Lower lobe of right lung (tissue), 2 donors: ENCODE results near the gene NFU1. TPM values are rescaled to one million over a fixed set of nuclear protein-coding genes. Genes with fewer than 3 reads are reported as not detected.

Experiments used
- ATAC-seq, 2 donors: fragments of 200-7000 bp; cut with Tn5 transposase; one replicate each; pipeline ENCODE4 v1.9.1; 2020 to 2022; ENCODE audit warnings: mild to moderate bottlenecking in 2 of 2, moderate library complexity in 2 of 2
- DNase-seq: peaks from one replicate; pipeline ENCODE4 v3.0.0-alpha.2; 2020
- H3K27ac ChIP-seq: fragments of 200-600 bp; one replicate; pipeline ENCODE4 v1.8.0; 2022
- H3K27me3 ChIP-seq: fragments of 200-600 bp; one replicate; pipeline ENCODE4 v1.8.0; 2022; ENCODE audit warnings: low read depth
- H3K36me3 ChIP-seq: fragments of 200-600 bp; one replicate; pipeline ENCODE4 v1.8.0; 2022; ENCODE audit warnings: mild to moderate bottlenecking
- H3K4me1 ChIP-seq: fragments of 200-600 bp; one replicate; pipeline ENCODE4 v1.8.0; 2022
- H3K4me3 ChIP-seq: fragments of 200-600 bp; one replicate; pipeline ENCODE4 v1.8.0; 2022; ENCODE audit warnings: mild to moderate bottlenecking
- H3K9me3 ChIP-seq: fragments of 200-600 bp; one replicate; pipeline ENCODE4 v1.8.0; 2022
- intact Hi-C: fragments of 100-400 bp; cut with DNase I; formaldehyde crosslinking; loops from one replicate; pipeline ENCODE4 v1.11.0; 2022
- total RNA-seq: library from RNA; stranded (reverse); fragmentation: NEBNext Ultra II Directional; extraction: Animal tissue kit (Norgen Biotek cat#: 25700); gene quantifications from one replicate; pipeline ENCODE4 v1.2.1, GENCODE V29; 2021
- TF ChIP-seq, protein P1 (sequence below): fragments of 200-600 bp; IDR thresholded peaks from one replicate; pipeline ENCODE4 v1.8.0; 2022; ENCODE audit warnings: antibody characterized with exemption, mild to moderate bottlenecking
- donor health status: DM: no; HTN: yes; CAD: no; lungs with severe emphysema.

NFU1 gene
- total RNA-seq, 1 donor from 2014 or later: 44.2 TPM

DNA sequence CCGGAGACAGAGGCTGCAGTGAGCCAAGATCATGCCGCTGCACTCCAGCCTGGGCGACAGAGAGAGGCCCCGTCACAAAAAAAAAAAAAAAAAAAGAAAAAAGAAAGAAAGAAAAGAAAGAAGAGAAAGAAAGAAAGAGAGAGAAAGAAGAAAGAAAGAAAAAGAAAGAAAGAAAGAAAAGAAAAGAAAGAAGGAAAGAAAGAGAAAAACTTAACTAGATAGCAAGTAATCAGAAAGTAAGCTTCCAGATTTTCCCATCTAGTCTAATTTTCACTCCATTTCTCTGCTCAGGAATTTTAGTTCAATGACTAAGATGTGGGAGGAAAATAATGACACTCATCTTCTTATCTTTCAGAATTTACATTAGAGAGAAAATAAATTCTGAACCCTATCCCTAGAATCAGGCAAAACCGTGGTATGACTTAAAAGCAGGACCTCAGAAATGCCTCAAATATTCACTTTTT lies 52.6 kb downstream of the NFU1 start:
- TF ChIP-seq, protein P1, sequence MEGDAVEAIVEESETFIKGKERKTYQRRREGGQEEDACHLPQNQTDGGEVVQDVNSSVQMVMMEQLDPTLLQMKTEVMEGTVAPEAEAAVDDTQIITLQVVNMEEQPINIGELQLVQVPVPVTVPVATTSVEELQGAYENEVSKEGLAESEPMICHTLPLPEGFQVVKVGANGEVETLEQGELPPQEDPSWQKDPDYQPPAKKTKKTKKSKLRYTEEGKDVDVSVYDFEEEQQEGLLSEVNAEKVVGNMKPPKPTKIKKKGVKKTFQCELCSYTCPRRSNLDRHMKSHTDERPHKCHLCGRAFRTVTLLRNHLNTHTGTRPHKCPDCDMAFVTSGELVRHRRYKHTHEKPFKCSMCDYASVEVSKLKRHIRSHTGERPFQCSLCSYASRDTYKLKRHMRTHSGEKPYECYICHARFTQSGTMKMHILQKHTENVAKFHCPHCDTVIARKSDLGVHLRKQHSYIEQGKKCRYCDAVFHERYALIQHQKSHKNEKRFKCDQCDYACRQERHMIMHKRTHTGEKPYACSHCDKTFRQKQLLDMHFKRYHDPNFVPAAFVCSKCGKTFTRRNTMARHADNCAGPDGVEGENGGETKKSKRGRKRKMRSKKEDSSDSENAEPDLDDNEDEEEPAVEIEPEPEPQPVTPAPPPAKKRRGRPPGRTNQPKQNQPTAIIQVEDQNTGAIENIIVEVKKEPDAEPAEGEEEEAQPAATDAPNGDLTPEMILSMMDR: no peak
- Histone ChIP-seq H3K4me3 (no peak overlapping the region), H3K27ac (no peak overlapping the region), H3K27me3 (no peaks in the 10 kb centered on the region), H3K4me1 (peaks cover 67% of the 10 kb centered on the region), H3K9me3 (no peaks in the 10 kb centered on the region), H3K36me3 (no peaks in the 10 kb centered on the region)
- no peak for ATAC-seq
- no peak for DNase-seq
- intact Hi-C loops: no loop called here

DNA sequence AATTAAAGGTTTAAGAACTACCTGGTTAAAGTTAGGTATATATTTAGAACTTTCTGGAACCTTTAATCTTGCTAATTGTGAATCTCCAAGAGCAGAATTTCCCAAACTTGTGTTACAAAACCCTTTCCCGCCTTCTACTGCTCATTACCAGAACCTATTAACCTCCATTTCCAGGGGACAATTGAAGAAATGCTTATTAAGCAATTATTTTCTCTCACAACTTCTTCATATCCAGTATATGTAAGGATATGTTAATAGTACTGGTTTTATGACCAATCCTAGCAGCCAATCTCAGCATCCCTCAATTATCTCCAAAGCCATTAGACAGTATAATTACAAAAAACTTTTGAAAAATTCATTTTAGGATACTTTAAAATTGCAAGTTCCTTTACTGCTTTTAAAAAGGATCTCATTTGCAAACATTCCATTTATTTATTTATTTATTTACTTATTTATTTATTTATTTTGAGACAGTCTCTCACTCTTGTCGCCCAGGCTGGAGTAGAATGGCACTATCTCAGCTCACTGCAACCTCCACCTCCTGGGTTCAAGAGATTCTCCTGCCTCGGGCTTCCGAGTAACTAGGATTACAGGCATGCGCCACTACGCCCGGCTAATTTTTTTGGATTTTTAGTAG lies 53.9 kb downstream of the NFU1 start:
- ATAC-seq (no peak), DNase-seq (no peak)
- Histone ChIP-seq H3K36me3 (no peaks in the 10 kb centered on the region), H3K27ac (no peak overlapping the region), H3K4me1 (peaks cover 67% of the 10 kb centered on the region), H3K27me3 (no peaks in the 10 kb centered on the region), H3K9me3 (no peaks in the 10 kb centered on the region), H3K4me3 (no peak overlapping the region)
- intact Hi-C loops: no loop called here
- TF ChIP-seq, protein P1: no peak

DNA sequence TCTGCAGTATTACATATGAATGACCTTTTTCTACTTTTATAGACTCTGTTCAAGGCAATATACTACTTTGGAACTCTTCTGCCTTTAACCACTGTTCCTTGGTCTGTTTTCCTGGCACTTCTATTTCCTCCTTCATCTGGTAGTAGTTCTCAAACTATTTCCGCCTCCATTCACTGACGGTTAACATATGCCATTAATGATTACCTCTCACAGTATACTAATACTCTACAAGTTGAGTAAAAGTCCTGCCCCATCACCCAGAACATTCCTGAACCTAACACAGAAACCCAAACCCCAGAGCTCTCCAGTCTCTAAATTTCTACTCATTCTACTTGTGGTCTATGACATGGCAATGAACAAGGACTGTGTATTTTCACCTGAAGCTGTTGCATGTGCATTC lies 54.7 kb downstream of the NFU1 start:
- no peaks in the 10 kb centered on the region for H3K36me3 ChIP-seq
- H3K27ac ChIP-seq: no peak overlapping the region
- intact Hi-C loops: no loop called here
- peaks cover 61% of the 10 kb centered on the region for H3K4me1 ChIP-seq
- no peaks in the 10 kb centered on the region for H3K27me3 ChIP-seq
- H3K4me3 ChIP-seq: no peak overlapping the region
- H3K9me3 ChIP-seq: no peaks in the 10 kb centered on the region
- ATAC-seq (no peak), DNase-seq (no peak)
- TF ChIP-seq, protein P1: no peak

DNA sequence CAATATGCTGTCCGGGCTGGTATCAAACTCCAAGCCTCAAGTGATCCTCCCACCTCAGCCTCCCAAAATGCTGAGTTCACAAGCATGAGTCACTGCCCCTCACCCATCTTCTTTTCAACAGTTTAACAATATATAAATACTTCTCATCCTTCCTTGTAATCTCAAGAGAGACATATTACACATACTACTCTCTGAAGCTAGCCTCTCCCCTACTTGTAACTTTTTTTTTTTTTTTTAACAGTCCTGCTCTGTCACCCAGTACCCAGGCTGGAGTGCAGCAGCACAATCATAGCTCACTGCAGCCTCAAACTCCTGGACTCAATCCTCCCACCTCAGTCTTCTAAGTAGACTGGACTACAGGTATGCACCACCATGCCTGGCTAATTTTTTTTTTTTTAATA lies 55.9 kb downstream of the NFU1 start:
- H3K27ac ChIP-seq: no peak overlapping the region
- ATAC-seq (peak in 1 of 2 donors; percentile 22), DNase-seq (no peak)
- H3K4me1 ChIP-seq: peaks cover 59% of the 10 kb centered on the region
- TF ChIP-seq, protein P1: no peak
- intact Hi-C loops: no loop called here
- H3K36me3 ChIP-seq: no peaks in the 10 kb centered on the region
- H3K9me3 ChIP-seq: no peaks in the 10 kb centered on the region
- no peaks in the 10 kb centered on the region for H3K27me3 ChIP-seq
- H3K4me3 ChIP-seq: no peak overlapping the region

DNA sequence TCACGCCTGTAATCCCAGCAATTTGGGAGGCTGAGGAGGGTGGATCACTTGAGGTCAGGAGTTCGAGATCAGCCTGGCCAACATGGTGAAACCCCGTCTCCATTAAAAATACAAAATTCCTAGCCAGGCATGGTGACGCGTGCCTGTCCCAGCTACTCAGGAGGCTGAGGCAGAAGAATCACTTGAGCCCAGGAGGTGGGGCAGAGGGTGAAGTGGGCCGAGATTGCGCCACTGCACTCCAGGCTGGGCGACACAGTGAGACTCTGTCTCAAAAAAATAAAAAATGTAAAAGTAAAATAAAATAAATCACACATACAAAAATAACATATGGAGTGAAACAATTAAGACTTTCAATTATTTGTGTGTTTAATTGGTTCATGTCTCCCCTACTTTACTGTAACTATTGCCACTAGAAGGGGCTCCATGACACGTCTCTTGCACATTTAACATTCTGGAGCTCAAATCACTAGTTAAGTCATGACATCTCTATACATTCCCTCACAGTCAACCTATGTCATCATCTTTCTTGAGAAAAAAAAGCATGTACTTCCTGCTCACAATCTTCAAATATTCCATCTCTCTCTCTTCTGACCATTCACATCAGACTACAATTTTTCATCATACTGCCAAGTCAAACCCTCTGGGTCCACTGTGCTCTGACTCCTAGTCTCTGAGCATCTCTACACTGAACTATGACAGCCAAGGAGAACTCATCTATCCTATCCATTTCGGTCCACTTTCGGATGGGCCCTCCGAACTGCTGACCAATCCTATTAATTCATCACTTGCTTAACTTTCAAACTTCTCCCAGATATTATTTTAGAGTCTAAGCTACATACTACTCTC lies 56.9 kb downstream of the NFU1 start:
- Histone ChIP-seq H3K4me3 (no peak overlapping the region), H3K9me3 (no peaks in the 10 kb centered on the region), H3K27me3 (no peaks in the 10 kb centered on the region), H3K36me3 (no peaks in the 10 kb centered on the region), H3K27ac (no peak overlapping the region), H3K4me1 (peaks cover 53% of the 10 kb centered on the region)
- ATAC-seq: peak; percentile 65 to 78
- TF ChIP-seq, protein P1: no peak
- peak; percentile 81 for DNase-seq
- intact Hi-C loops: no loop called here
